Psoas muscle (tissue), 8 donors: ENCODE measurements around the gene CH25H. TPM values are rescaled to one million over a fixed set of nuclear protein-coding genes. Genes with fewer than 3 reads are reported as not detected.

Source experiments
- ATAC-seq, 4 donors: fragments of 200-7000 bp; cut with Tn5 transposase; one replicate each; pipeline ENCODE4 v1.9.1; 2020; ENCODE audit warnings: moderate library complexity in 3 of 4, mild to moderate bottlenecking in 2 of 4
- DNase-seq, 2 donors: peaks; one replicate each; pipeline ENCODE4 v3.0.0-alpha.2; 2020
- H3K27ac ChIP-seq: fragments of 200-600 bp; one replicate; pipeline ENCODE4 v1.8.0; 2022
- H3K27me3 ChIP-seq, 3 donors: fragments of 200-600 bp in 1 of 3; one replicate each; pipeline versions ENCODE4 v1.6.1 to v1.8.0; 2013 to 2022; ENCODE audit warnings: low read length in 2 of 3, mild to moderate bottlenecking in 2 of 3, moderate library complexity in 1 of 3; ENCODE audit not compliant: insufficient read depth in 3 of 3
- H3K36me3 ChIP-seq, 2 donors: fragments of 200-600 bp in 1 of 2; one replicate each; pipeline versions ENCODE4 v1.6.1 to v1.8.0; 2013 to 2022; ENCODE audit warnings: low read depth in 1 of 2, mild to moderate bottlenecking in 1 of 2, moderate library complexity in 1 of 2; ENCODE audit not compliant: insufficient read depth in 1 of 2
- H3K4me1 ChIP-seq: fragments of 200-600 bp; one replicate; pipeline ENCODE4 v1.8.0; 2022
- H3K4me3 ChIP-seq: fragments of 200-600 bp; one replicate; pipeline ENCODE4 v1.8.0; 2022; ENCODE audit warnings: mild to moderate bottlenecking
- H3K9me3 ChIP-seq: fragments of 200-600 bp; one replicate; pipeline ENCODE4 v1.8.0; 2022
- CTCF ChIP-seq: fragments of 200-600 bp; IDR thresholded peaks from one replicate; pipeline ENCODE4 v1.8.0; 2022; ENCODE audit warnings: antibody characterized with exemption
- WGBS, 3 donors: extraction: QIAGEN DNeasy Blood & Tissue Kit; methylation state at CpG; one replicate each; pipeline versions ENCODE4 v1.1.6 to v1.1.7; 2013; 5-methylcytosine and 5-hydroxymethylcytosine counted together
- intact Hi-C, 2 donors: fragments of 100-400 bp; cut with DNase I; formaldehyde crosslinking; loops; one replicate each; pipeline versions ENCODE4 v1.11.0 to v1.14.2; 2022
- polyA plus RNA-seq, 3 donors: library from polyadenylated mRNA; stranded (reverse); fragments of 200-250 nt; gene quantifications; one replicate each; pipeline ENCODE4 v1.2.3, GENCODE V29; 2013
- total RNA-seq, 4 donors: library from RNA; stranded (reverse); fragmentation: NEBNext Ultra II Directional in 2 of 4; extraction: Animal tissue kit (Norgen Biotek cat#: 25700) in 2 of 4; gene quantifications; one replicate each; pipeline versions ENCODE4 v1.2.1 to v1.2.4, GENCODE V29; 2021 to 2023
- donor health status: healthy with polysubstance abuse.
- donor health status: DM: no; HTN: no; CAD: no; lungs with moderate emphysema.
- donor health status: Bipolar disorder and iron deficiency.
- donor health status: healthy.
- donor health status: DM: yes; HTN: yes; CAD: no.
- donor health status: DM: no; HTN: no; CAD: no.
- donor health status: DM: no; HTN: no; CAD: no.
- donor health status: DM: yes; HTN: yes; CAD: no.

Gene CH25H
- total and polyA plus RNA-seq, 7 donors = 0.05 to 1.1 (median 0.25) TPM; not detected in 2

GRCh38 chr10:89240519-89240918 lies 33.4 kb upstream of the CH25H start:
- no peaks in the 10 kb centered on the region for H3K4me1 ChIP-seq
- no peak overlapping the region for H3K4me3 ChIP-seq
- 89 to 90% (median 90%) methylated on average over 3 of the region's 3 CpGs for WGBS, 3 donors
- ATAC-seq (no peak), DNase-seq (no peak)
- peaks cover 0 to 10% of the 10 kb centered on the region in 2 donors for H3K36me3 ChIP-seq
- TF ChIP-seq CTCF = no peak
- intact Hi-C loops = no loop called here
- H3K9me3 ChIP-seq = no peaks in the 10 kb centered on the region
- H3K27ac ChIP-seq = no peak overlapping the region
- H3K27me3 ChIP-seq = no peaks in the 10 kb centered on the region

- H3K36me3 ChIP-seq = peaks cover 0 to 10% of the 10 kb centered on the region in 2 donors
- WGBS, 3 donors = 87 to 90% (median 88%) methylated on average over 5 of the region's 5 CpGs
Measured at GRCh38 chr10:89238956-89239644, 32.0 kb upstream of the CH25H start.

GRCh38 chr10:89237849-89238248 lies 30.7 kb upstream of the CH25H start:
- Histone ChIP-seq H3K4me1 (no peaks in the 10 kb centered on the region), H3K36me3 (peaks cover 0 to 10% of the 10 kb centered on the region in 2 donors), H3K4me3 (no peak overlapping the region), H3K9me3 (no peaks in the 10 kb centered on the region), H3K27ac (no peak overlapping the region), H3K27me3 (no peaks in the 10 kb centered on the region)
- intact Hi-C loops = no loop called here
- ATAC-seq = no peak
- no peak for TF ChIP-seq CTCF
- no peak for DNase-seq

More at GRCh38 chr10:89238956-89239644, 32.0 kb upstream of the CH25H start:
- Histone ChIP-seq H3K9me3 (no peaks in the 10 kb centered on the region), H3K27me3 (no peaks in the 10 kb centered on the region), H3K27ac (no peak overlapping the region), H3K4me1 (no peaks in the 10 kb centered on the region), H3K4me3 (no peak overlapping the region)
- TF ChIP-seq CTCF = no peak
- intact Hi-C loops = no loop called here
- DNase-seq = no peak
- no peak for ATAC-seq

- DNase-seq (no peak), ATAC-seq (no peak)
- H3K27me3 ChIP-seq = no peaks in the 10 kb centered on the region
- peaks cover 0 to 10% of the 10 kb centered on the region in 2 donors for H3K36me3 ChIP-seq
- no peak overlapping the region for H3K27ac ChIP-seq
- 84 to 91% (median 89%) methylated on average over 4 of the region's 4 CpGs for WGBS, 3 donors
- intact Hi-C loops = no loop called here
- no peaks in the 10 kb centered on the region for H3K4me1 ChIP-seq
- H3K9me3 ChIP-seq = no peaks in the 10 kb centered on the region
- no peak for TF ChIP-seq CTCF
- H3K4me3 ChIP-seq = no peak overlapping the region
Measured at GRCh38 chr10:89236226-89236797, 29.2 kb upstream of the CH25H start.
